Neural cell (in vitro differentiated cells): ENCODE data around the gene FAM43B.

ENCODE experiments used
- EP300 ChIP-seq: fragments of 450-650 bp; conservative IDR thresholded peaks from 2 replicates; pipeline ENCODE4 v1.6.1; 2014; ENCODE audit warnings: antibody characterized with exemption, mild to moderate bottlenecking, moderate library complexity; ENCODE audit not compliant: poor library complexity, severe bottlenecking
- POLR2AphosphoS5 ChIP-seq: IDR thresholded peaks from 2 replicates; pipeline ENCODE4 v1.6.1; 2012
- TAF1 ChIP-seq: IDR thresholded peaks from 2 replicates; pipeline ENCODE4 v1.6.1; 2012; ENCODE audit warnings: low read depth
- TF ChIP-seq, protein P1 (sequence below): fragments of 450-650 bp; IDR thresholded peaks from 2 replicates; pipeline ENCODE4 v1.5.1; 2014; ENCODE audit warnings: antibody characterized with exemption, mild to moderate bottlenecking, moderate library complexity; ENCODE audit not compliant: poor library complexity, severe bottlenecking

DNA sequence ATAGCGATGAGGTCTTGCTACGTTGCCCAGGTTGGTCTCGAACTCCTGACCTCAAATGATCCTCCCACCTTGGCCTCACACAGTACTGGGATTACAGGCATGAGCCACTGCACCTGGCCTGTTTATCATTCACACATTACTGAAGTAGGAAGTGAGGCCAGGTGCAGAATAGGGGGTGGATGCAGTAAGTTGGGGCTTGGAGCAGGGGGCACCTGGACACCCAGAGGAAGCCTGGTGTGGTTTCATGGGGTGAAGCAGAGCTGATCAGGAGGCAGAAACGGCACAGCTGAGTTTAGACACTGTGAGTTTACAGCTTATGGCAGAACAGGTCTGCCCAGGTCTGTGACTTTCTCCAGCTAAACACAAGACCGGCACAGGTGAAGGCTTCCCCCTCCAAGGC lies 41.4 kb downstream of the FAM43B start:
- no peak for TF ChIP-seq POLR2AphosphoS5
- TF ChIP-seq, protein P1, sequence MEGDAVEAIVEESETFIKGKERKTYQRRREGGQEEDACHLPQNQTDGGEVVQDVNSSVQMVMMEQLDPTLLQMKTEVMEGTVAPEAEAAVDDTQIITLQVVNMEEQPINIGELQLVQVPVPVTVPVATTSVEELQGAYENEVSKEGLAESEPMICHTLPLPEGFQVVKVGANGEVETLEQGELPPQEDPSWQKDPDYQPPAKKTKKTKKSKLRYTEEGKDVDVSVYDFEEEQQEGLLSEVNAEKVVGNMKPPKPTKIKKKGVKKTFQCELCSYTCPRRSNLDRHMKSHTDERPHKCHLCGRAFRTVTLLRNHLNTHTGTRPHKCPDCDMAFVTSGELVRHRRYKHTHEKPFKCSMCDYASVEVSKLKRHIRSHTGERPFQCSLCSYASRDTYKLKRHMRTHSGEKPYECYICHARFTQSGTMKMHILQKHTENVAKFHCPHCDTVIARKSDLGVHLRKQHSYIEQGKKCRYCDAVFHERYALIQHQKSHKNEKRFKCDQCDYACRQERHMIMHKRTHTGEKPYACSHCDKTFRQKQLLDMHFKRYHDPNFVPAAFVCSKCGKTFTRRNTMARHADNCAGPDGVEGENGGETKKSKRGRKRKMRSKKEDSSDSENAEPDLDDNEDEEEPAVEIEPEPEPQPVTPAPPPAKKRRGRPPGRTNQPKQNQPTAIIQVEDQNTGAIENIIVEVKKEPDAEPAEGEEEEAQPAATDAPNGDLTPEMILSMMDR: no peak
- TF ChIP-seq TAF1: no peak
- TF ChIP-seq EP300: no peak
